Activated CD4-positive, alpha-beta T cell treated with anti-CD3 and anti-CD28 coated beads, Interleukin-2, amount 10 ng/mL, durations not matched to agents 24 days and 14 days (primary cell): ENCODE results near the gene EEFSEC. TPM values are rescaled to one million over a fixed set of nuclear protein-coding genes. Genes with fewer than 3 reads are reported as not detected.

Source experiments
- DNase-seq: peaks from one replicate; pipeline ENCODE4 v3.0.0; 2022
- H3K27ac Mint-ChIP-seq: one replicate; pipeline ENCODE4 v1.8.0; 2022; ENCODE audit warnings: mild to moderate bottlenecking, mixed read lengths
- H3K27me3 Mint-ChIP-seq: one replicate; pipeline ENCODE4 v1.8.0; 2022; ENCODE audit warnings: mixed read lengths
- H3K36me3 Mint-ChIP-seq: one replicate; pipeline ENCODE4 v1.8.0; 2022; ENCODE audit warnings: low read depth, mild to moderate bottlenecking, mixed read lengths
- H3K4me1 Mint-ChIP-seq: one replicate; pipeline ENCODE4 v1.8.0; 2021; ENCODE audit warnings: mixed read lengths
- H3K4me3 Mint-ChIP-seq: one replicate; pipeline ENCODE4 v1.8.0; 2022; ENCODE audit warnings: mild to moderate bottlenecking, moderate library complexity, mixed read lengths
- H3K9me3 Mint-ChIP-seq: one replicate; pipeline ENCODE4 v1.8.0; 2021; ENCODE audit warnings: mixed read lengths
- intact Hi-C: fragments of 100-400 bp; cut with micrococcal nuclease; formaldehyde crosslinking; loops from one replicate; pipeline ENCODE4 v1.15.1; 2023
- total RNA-seq: library from RNA; stranded (reverse); gene quantifications from 2 replicates; pipeline ENCODE4 v1.2.3, GENCODE V29; 2022

EEFSEC gene
- total RNA-seq, 1 donor from 2014 or later: 21.3 TPM

GRCh38 chr3:128263118-128263517 lies 109.8 kb downstream of the EEFSEC start:
- intact Hi-C loops: no loop called here
- Mint-ChIP-seq H3K4me3 (no peak overlapping the region), H3K27me3 (no peaks in the 10 kb centered on the region), H3K27ac (no peak overlapping the region), H3K4me1 (no peaks in the 10 kb centered on the region), H3K9me3 (peaks cover 6% of the 10 kb centered on the region), H3K36me3 (peaks cover 18% of the 10 kb centered on the region)
- DNase-seq: no peak

GRCh38 chr3:128263946-128264345 lies 110.7 kb downstream of the EEFSEC start:
- H3K4me3 Mint-ChIP-seq: no peak overlapping the region
- no peaks in the 10 kb centered on the region for H3K4me1 Mint-ChIP-seq
- no peaks in the 10 kb centered on the region for H3K27me3 Mint-ChIP-seq
- DNase-seq: no peak
- peaks cover 18% of the 10 kb centered on the region for H3K36me3 Mint-ChIP-seq
- no peak overlapping the region for H3K27ac Mint-ChIP-seq
- intact Hi-C loops: no loop called here
- peaks cover 6% of the 10 kb centered on the region for H3K9me3 Mint-ChIP-seq

- no peak for DNase-seq
- H3K4me1 Mint-ChIP-seq: no peaks in the 10 kb centered on the region
- H3K4me3 Mint-ChIP-seq: no peak overlapping the region
- H3K27ac Mint-ChIP-seq: no peak overlapping the region
- no peaks in the 10 kb centered on the region for H3K9me3 Mint-ChIP-seq
- intact Hi-C loops: no loop called here
- peaks cover 5% of the 10 kb centered on the region for H3K36me3 Mint-ChIP-seq
- H3K27me3 Mint-ChIP-seq: no peaks in the 10 kb centered on the region
Observed at GRCh38 chr3:128266453-128266852, 113.2 kb downstream of the EEFSEC start.

GRCh38 chr3:128267541-128267940 lies 114.3 kb downstream of the EEFSEC start:
- H3K36me3 Mint-ChIP-seq: peaks cover 5% of the 10 kb centered on the region
- H3K4me1 Mint-ChIP-seq: no peaks in the 10 kb centered on the region
- no peak overlapping the region for H3K4me3 Mint-ChIP-seq
- intact Hi-C loops: no loop called here
- H3K27ac Mint-ChIP-seq: no peak overlapping the region
- H3K9me3 Mint-ChIP-seq: no peaks in the 10 kb centered on the region
- no peak for DNase-seq
- no peaks in the 10 kb centered on the region for H3K27me3 Mint-ChIP-seq

- Mint-ChIP-seq H3K27me3 (no peaks in the 10 kb centered on the region), H3K4me3 (no peak overlapping the region), H3K9me3 (no peaks in the 10 kb centered on the region), H3K4me1 (no peaks in the 10 kb centered on the region), H3K36me3 (no peaks in the 10 kb centered on the region), H3K27ac (no peak overlapping the region)
- DNase-seq: no peak
- intact Hi-C loops: no loop called here
Observed at GRCh38 chr3:128269006-128269775, 115.9 kb downstream of the EEFSEC start.

DNA sequence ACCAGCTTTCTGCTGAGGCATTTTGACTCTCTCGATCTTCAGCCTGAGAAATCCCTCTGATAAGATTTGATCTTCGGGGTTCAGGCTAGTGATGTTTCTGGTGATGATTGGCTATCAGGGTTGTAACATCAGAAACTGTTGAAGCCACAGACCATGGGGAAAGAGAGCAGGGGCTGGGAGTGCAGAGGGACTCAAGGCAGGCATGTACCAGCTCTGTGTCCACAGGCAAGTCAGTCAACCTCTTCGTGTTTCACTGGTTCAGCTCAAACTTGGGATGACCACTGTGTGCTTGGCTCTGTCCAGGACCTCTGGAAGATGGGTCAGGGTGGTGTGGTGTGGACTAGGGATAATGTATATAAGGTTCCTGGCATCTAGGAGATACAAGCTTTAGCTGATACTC lies 116.5 kb downstream of the EEFSEC start:
- no peak overlapping the region for H3K4me3 Mint-ChIP-seq
- no peaks in the 10 kb centered on the region for H3K9me3 Mint-ChIP-seq
- intact Hi-C loops: no loop called here
- no peak for DNase-seq
- H3K36me3 Mint-ChIP-seq: no peaks in the 10 kb centered on the region
- no peaks in the 10 kb centered on the region for H3K4me1 Mint-ChIP-seq
- H3K27me3 Mint-ChIP-seq: no peaks in the 10 kb centered on the region
- H3K27ac Mint-ChIP-seq: no peak overlapping the region

- H3K36me3 Mint-ChIP-seq: no peaks in the 10 kb centered on the region
- no peaks in the 10 kb centered on the region for H3K4me1 Mint-ChIP-seq
- DNase-seq: no peak
- H3K27ac Mint-ChIP-seq: no peak overlapping the region
- H3K4me3 Mint-ChIP-seq: no peak overlapping the region
- H3K27me3 Mint-ChIP-seq: no peaks in the 10 kb centered on the region
- no peaks in the 10 kb centered on the region for H3K9me3 Mint-ChIP-seq
- intact Hi-C loops: no loop called here
Observed at GRCh38 chr3:128270559-128271492, 117.5 kb downstream of the EEFSEC start.

DNA sequence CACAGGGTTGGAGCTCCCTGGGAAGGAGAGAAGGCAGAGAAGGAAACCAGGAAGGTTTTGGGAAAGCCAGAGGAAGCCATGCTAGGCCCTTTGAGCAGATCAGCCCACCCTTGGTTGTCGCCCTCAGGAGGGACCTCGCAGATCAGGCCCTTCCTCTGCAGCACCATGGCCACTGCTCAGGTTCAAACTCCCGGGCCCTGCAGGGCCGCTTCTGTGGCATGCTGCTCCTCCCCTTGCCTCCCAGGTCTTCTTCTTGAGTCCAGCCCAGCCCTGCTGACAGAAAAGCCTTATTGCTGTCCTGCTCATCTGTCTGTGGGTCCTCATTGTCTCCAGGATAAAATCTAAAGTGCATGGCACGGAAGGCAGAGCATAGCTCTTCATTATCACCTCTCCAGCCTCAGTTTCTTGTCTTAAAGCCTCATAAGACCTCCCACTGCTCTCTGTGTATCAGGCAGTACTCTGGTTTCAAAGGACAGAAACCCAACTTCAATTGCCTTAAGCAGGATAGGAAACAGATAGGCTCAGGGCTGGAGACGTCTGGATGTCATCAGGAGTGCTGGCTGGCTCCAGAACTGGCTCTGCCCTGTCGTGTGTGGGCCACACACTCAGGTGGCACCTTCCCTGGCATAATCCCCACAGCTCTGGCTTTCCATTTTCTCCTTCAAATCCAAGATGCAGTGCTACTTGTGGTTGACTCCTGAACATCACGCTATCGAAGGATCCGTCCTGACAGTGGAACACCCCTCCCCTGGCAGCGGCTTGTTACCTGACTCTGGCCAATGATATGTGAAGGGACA lies 118.5 kb downstream of the EEFSEC start:
- Mint-ChIP-seq H3K4me1 (no peaks in the 10 kb centered on the region), H3K9me3 (no peaks in the 10 kb centered on the region), H3K36me3 (no peaks in the 10 kb centered on the region), H3K4me3 (no peak overlapping the region), H3K27ac (no peak overlapping the region), H3K27me3 (no peaks in the 10 kb centered on the region)
- intact Hi-C loops: no loop called here
- DNase-seq: no peak

DNA sequence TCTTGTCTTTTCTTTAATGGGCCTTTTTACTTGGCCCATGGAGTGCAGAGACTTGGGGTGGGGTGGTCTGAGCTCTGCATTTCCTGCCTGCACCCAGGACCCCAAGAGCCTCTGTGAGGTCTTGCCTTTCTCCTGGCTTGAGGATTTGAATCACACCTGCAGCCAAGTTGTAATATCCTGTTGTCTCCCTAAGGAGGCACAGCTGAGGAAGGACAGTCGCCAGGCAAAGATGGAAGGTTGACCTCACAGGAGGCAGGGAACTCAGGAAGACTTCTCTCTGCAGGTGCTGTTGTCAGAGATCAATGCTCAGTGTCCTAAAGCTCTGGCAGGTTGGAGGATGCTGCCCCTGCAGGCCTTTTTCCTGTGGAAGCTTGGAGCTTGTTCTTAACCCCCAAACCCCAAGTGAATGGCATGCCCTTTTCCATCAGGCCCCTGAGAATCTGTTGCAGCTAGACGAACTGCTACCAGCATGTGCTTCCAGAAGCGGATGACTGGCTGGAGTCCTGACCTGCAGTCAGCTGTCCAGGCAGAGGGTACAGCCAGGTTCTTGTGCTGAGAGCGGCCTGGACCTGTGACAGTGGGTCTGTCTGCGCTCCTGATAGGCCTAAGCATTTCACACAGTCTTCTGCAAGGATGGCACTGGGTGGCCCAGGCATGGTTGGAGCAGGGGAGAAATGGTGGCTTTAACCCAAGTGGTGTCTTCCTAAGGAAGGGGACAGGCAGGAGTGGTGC lies 120.0 kb downstream of the EEFSEC start:
- no peaks in the 10 kb centered on the region for H3K36me3 Mint-ChIP-seq
- H3K27me3 Mint-ChIP-seq: no peaks in the 10 kb centered on the region
- no peak overlapping the region for H3K4me3 Mint-ChIP-seq
- intact Hi-C loops: no loop called here
- H3K27ac Mint-ChIP-seq: no peak overlapping the region
- no peak for DNase-seq
- H3K4me1 Mint-ChIP-seq: no peaks in the 10 kb centered on the region
- H3K9me3 Mint-ChIP-seq: no peaks in the 10 kb centered on the region

GRCh38 chr3:128273841-128274573 lies 120.7 kb downstream of the EEFSEC start:
- H3K36me3 Mint-ChIP-seq: no peaks in the 10 kb centered on the region
- intact Hi-C loops: no loop called here
- no peak for DNase-seq
- no peak overlapping the region for H3K4me3 Mint-ChIP-seq
- H3K27me3 Mint-ChIP-seq: no peaks in the 10 kb centered on the region
- no peak overlapping the region for H3K27ac Mint-ChIP-seq
- no peaks in the 10 kb centered on the region for H3K9me3 Mint-ChIP-seq
- H3K4me1 Mint-ChIP-seq: no peaks in the 10 kb centered on the region

DNA sequence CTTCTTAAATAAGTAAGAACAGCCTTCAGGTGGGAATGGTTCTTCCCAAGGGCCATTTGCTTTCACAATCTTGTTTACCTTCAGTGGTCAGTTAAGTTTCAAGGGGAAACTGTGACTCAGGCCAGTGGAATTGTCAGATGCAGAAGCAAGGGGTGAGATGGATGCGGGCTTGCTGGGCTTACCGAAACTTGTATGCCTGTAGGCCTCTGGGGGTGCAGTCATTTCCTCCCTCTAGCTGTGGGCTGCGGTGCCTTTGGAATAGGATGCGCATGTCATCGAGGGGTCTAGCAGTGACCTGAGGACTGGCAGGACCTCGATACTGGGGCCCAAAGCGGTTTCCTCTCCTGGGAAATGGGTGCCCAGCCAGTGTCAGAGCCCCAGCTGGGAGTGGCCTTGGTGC lies 121.6 kb downstream of the EEFSEC start:
- Mint-ChIP-seq H3K4me1 (no peaks in the 10 kb centered on the region), H3K9me3 (no peaks in the 10 kb centered on the region), H3K36me3 (no peaks in the 10 kb centered on the region), H3K27me3 (no peaks in the 10 kb centered on the region), H3K27ac (no peak overlapping the region), H3K4me3 (no peak overlapping the region)
- intact Hi-C loops: no loop called here
- no peak for DNase-seq

DNA sequence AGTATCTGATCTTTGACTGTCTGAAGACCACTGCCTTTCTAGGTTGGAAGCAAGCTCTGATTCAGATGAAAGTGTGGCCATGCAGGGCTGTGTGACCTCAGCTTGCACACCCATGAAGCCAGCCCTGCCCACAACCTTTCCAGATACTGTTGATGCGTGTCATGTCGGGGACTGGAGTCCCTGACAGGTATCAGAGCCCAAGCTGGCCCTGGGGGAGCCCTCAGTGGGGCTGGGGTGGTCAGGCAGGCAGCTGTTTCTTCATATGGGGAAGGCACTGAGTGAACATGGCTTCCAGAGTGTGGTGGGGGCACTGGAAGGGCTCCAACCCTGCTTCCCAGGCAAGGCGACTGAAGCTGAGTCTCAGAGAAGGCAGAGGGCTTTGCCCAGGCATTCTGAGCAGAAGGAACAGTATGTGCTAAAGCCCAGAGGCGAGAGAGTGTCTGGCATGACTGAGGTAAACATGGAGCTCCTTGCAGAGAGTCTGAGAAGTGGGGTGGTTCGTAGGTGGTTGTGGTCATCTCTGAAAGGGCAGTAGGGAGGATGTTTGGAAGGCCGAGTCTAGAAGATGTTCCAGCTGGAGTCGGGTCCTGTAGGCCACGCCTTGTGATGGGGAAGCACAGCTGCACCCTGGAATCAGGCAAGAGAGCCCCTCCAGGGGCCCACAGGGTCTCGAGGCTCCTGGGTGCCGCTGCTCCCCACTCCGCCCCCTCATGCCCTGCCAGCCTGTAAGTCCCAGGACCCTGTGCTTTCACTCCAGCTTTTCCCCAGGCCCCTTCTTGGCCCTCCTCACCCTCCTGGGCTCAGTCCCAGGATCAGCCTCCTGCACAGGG lies 122.2 kb downstream of the EEFSEC start:
- intact Hi-C loops: no loop called here
- DNase-seq: no peak
- H3K9me3 Mint-ChIP-seq: no peaks in the 10 kb centered on the region
- H3K4me3 Mint-ChIP-seq: no peak overlapping the region
- H3K27me3 Mint-ChIP-seq: no peaks in the 10 kb centered on the region
- H3K4me1 Mint-ChIP-seq: no peaks in the 10 kb centered on the region
- no peaks in the 10 kb centered on the region for H3K36me3 Mint-ChIP-seq
- H3K27ac Mint-ChIP-seq: no peak overlapping the region
